ENCODE data around the gene GPSM3.

GPSM3 gene

DNA sequence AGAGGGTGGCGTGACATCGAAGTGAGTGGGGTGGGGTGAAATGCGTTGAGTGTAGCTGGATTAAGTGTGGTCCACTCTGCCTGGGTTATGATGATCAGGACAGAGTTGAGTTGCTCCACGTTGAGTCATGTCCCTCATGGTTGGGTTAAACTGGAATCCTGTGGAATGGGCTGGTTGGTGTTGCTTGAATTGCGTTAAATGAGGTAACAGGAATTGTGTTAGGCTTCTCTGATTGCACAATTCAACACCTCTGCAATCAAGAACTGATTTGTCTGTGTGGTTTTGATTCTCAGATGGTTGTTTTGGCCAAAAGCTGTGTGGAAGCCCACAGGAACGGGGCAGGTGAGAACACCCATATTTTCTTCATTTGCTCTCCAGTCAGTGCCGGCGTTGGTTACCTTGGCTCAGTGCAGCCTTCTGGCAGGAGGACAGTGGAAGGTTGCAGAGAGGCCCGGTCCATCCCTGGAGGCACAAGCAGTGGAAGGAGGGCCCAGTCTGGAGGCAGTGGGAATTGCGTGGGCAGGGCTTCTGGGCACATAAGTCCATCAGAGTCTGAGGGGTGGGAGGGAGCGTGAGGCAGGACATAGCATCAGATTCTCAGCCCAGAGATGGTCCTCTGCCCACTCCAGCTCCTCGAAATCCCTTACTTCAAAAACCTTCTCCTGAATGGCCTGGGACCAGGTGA, 19.8 kb upstream of the GPSM3 start:
- TF ChIP-seq SIN3A (IDR thresholded peaks at IDR 0.05; ENCODE audit: borderline replicate concordance, insufficient read depth, low read length) (no peak), POLR2AphosphoS5 (IDR thresholded peaks at IDR 0.05; ENCODE audit: low read depth, low read length) (no peak), FOXP2 (optimal IDR thresholded peaks at IDR 0.05; ENCODE audit: borderline replicate concordance, extremely low read depth, extremely low read length, insufficient read depth) (no peak), TAF1 (IDR thresholded peaks at IDR 0.05; ENCODE audit: borderline replicate concordance, insufficient read depth, low read length) (no peak)
- TF ChIP-seq, protein P1, sequence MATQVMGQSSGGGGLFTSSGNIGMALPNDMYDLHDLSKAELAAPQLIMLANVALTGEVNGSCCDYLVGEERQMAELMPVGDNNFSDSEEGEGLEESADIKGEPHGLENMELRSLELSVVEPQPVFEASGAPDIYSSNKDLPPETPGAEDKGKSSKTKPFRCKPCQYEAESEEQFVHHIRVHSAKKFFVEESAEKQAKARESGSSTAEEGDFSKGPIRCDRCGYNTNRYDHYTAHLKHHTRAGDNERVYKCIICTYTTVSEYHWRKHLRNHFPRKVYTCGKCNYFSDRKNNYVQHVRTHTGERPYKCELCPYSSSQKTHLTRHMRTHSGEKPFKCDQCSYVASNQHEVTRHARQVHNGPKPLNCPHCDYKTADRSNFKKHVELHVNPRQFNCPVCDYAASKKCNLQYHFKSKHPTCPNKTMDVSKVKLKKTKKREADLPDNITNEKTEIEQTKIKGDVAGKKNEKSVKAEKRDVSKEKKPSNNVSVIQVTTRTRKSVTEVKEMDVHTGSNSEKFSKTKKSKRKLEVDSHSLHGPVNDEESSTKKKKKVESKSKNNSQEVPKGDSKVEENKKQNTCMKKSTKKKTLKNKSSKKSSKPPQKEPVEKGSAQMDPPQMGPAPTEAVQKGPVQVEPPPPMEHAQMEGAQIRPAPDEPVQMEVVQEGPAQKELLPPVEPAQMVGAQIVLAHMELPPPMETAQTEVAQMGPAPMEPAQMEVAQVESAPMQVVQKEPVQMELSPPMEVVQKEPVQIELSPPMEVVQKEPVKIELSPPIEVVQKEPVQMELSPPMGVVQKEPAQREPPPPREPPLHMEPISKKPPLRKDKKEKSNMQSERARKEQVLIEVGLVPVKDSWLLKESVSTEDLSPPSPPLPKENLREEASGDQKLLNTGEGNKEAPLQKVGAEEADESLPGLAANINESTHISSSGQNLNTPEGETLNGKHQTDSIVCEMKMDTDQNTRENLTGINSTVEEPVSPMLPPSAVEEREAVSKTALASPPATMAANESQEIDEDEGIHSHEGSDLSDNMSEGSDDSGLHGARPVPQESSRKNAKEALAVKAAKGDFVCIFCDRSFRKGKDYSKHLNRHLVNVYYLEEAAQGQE (IDR thresholded peaks at IDR 0.05; ENCODE audit: insufficient read depth in 1 of 2, low read depth in 2 of 2, low read length in 2 of 2): no peak

DNA sequence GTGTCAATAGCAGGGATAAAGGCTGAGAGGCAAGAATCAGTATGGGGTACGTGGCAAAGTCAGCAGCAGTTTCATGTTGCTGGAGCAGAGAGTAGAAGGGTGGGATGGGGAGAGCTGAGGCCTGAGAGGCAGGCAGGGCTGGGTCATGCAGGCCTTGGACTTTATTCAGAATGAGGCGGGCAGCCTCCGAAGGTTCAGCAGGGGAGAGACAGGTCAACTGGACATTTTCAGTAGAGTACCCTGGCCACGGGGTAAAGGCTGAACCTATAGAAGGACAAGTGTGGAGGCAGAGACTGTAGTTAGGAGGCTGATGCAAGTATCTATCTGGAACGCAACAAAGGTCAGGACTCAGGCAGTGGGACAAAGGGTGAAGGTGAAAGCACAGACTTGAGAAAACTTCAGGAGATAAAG, 17.8 kb upstream of the GPSM3 start:
- TF ChIP-seq, protein P1 (IDR thresholded peaks at IDR 0.05; ENCODE audit: insufficient read depth in 1 of 2, low read depth in 2 of 2, low read length in 2 of 2): no peak
- TF ChIP-seq FOXP2 (optimal IDR thresholded peaks at IDR 0.05; ENCODE audit: borderline replicate concordance, extremely low read depth, extremely low read length, insufficient read depth): no peak
- TF ChIP-seq TAF1 (IDR thresholded peaks at IDR 0.05; ENCODE audit: borderline replicate concordance, insufficient read depth, low read length): no peak
- no peak for TF ChIP-seq POLR2AphosphoS5 (IDR thresholded peaks at IDR 0.05; ENCODE audit: low read depth, low read length)
- no peak for TF ChIP-seq SIN3A (IDR thresholded peaks at IDR 0.05; ENCODE audit: borderline replicate concordance, insufficient read depth, low read length)

DNA sequence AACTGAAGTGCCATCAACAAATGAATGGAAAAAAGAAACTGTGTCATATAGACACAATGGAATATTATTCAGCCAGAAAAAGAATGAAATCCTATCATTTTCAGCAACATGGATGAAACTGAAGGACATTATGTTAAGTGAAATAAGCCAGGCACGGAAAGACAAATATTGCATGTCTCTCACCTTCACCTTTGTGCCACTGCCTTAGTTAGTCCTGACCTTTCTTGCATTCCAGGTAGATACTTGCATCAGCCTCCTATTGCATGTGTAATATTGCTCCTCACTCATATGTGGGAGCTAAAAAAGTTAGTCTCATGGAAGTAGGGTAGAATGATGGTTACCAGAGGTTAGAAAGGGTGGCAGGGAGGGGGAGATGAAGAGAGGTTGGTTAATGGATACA, 16.6 kb upstream of the GPSM3 start:
- TF ChIP-seq, protein P1 (IDR thresholded peaks at IDR 0.05; ENCODE audit: insufficient read depth in 1 of 2, low read depth in 2 of 2, low read length in 2 of 2): no peak
- TF ChIP-seq POLR2AphosphoS5 (IDR thresholded peaks at IDR 0.05; ENCODE audit: low read depth, low read length) (no peak), TAF1 (IDR thresholded peaks at IDR 0.05; ENCODE audit: borderline replicate concordance, insufficient read depth, low read length) (no peak)

DNA sequence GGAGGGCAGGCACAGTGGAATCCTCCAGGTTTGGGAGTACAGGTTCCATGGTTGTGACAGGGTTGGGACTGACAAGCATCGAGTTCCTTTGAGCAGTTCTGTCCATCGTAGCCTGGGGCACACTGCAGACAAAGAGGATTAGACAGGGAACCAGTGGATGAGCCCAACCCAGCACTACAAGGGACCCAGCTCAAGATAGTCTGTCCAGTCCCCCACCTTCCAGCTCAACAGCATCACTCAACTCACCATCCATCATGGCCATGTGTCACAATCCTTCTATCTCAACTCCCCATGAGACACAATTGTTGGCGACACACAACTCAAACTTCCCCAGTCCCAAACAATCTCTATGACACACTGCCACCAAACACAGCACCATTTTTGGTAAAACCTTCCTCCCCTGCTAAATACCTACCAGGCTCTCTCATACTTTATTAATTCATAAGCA, 11.8 kb upstream of the GPSM3 start:
- TF ChIP-seq TAF1 (IDR thresholded peaks at IDR 0.05; ENCODE audit: borderline replicate concordance, insufficient read depth, low read length) (no peak), POLR2AphosphoS5 (IDR thresholded peaks at IDR 0.05; ENCODE audit: low read depth, low read length) (no peak), SIN3A (IDR thresholded peaks at IDR 0.05; ENCODE audit: borderline replicate concordance, insufficient read depth, low read length) (no peak), FOXP2 (optimal IDR thresholded peaks at IDR 0.05; ENCODE audit: borderline replicate concordance, extremely low read depth, extremely low read length, insufficient read depth) (no peak)
- TF ChIP-seq, protein P1 (IDR thresholded peaks at IDR 0.05; ENCODE audit: insufficient read depth in 1 of 2, low read depth in 2 of 2, low read length in 2 of 2): no peak

Data from PFSK-1 (cell line).